Measurements from ENCODE around the gene SRSF6. TPM values are rescaled to one million over a fixed set of nuclear protein-coding genes. Genes with fewer than 3 reads are reported as not detected.

The SRSF6 gene
- total RNA-seq, 1 experiment from 2014 or later: 335 TPM

GRCh38 chr20:43507150-43508080, 49.7 kb downstream of the SRSF6 start, which contains the start of gene L3MBTL1:
TSS of gene L3MBTL1 (plus strand) at chr20:43507697. CDS start at chr20:43513504, 5,807 bp downstream.
- no peaks in the 10 kb centered on the region for H3K9me3 ChIP-seq
- intact Hi-C loops (cut with micrococcal nuclease; ENCODE audit: unreplicated experiment): no loop called here
- Mint-ChIP-seq H3K27me3 (ENCODE audit: insufficient read depth, unreplicated experiment) (peaks cover 14% of the 10 kb centered on the region), H3K4me3 (ENCODE audit: unreplicated experiment) (peak within 1 kb of the TSS; percentile 36), H3K36me3 (ENCODE audit: insufficient read depth, unreplicated experiment) (no peaks in the 10 kb centered on the region), H3K27ac (ENCODE audit: unreplicated experiment) (no peak within 1 kb of the TSS), H3K4me1 (ENCODE audit: low read depth, unreplicated experiment) (no peaks in the 10 kb centered on the region), H3K9me3 (ENCODE audit: unreplicated experiment) (no peaks in the 10 kb centered on the region)
- peak in 1 of 2 experiments; percentile 51 for DNase-seq
- BruUV-seq (replicated peaks): no TSS peak
- no peaks in the 10 kb centered on the region for H3K4me1 ChIP-seq
- TF ChIP-seq, protein P1, sequence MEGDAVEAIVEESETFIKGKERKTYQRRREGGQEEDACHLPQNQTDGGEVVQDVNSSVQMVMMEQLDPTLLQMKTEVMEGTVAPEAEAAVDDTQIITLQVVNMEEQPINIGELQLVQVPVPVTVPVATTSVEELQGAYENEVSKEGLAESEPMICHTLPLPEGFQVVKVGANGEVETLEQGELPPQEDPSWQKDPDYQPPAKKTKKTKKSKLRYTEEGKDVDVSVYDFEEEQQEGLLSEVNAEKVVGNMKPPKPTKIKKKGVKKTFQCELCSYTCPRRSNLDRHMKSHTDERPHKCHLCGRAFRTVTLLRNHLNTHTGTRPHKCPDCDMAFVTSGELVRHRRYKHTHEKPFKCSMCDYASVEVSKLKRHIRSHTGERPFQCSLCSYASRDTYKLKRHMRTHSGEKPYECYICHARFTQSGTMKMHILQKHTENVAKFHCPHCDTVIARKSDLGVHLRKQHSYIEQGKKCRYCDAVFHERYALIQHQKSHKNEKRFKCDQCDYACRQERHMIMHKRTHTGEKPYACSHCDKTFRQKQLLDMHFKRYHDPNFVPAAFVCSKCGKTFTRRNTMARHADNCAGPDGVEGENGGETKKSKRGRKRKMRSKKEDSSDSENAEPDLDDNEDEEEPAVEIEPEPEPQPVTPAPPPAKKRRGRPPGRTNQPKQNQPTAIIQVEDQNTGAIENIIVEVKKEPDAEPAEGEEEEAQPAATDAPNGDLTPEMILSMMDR (IDR thresholded peaks at IDR 0.05; ENCODE audit: insufficient read depth in 1 of 2, low read depth in 1 of 2, low read length in 1 of 2, severe bottlenecking in 1 of 2, unreplicated experiment in 1 of 2): no peak
- ChIA-PET CTCF (no interaction called here), POLR2A (interaction anchor here (0.6 kb wide), 1 partner anchor 638 kb away, joined by 4 read pairs; no protein-coding TSS in a partner anchor)
- H3K4me3 ChIP-seq (ENCODE audit: low read depth, low read length): peak within 1 kb of the TSS; percentile 35
- H3K27me3 ChIP-seq (replicated peaks; ENCODE audit: control insufficient read depth, insufficient read depth, low read length): no peaks in the 10 kb centered on the region
- H3K36me3 ChIP-seq (ENCODE audit: control insufficient read depth, insufficient read depth, low read length): no peaks in the 10 kb centered on the region

- H3K9me3 Mint-ChIP-seq (ENCODE audit: unreplicated experiment): no peaks in the 10 kb centered on the region
- no peaks in the 10 kb centered on the region for H3K36me3 Mint-ChIP-seq (ENCODE audit: insufficient read depth, unreplicated experiment)
- H3K4me3 ChIP-seq (ENCODE audit: low read depth, low read length): peak overlapping the region; percentile 35
- no peak for DNase-seq
- H3K27me3 ChIP-seq (replicated peaks; ENCODE audit: control insufficient read depth, insufficient read depth, low read length): no peaks in the 10 kb centered on the region
- H3K4me1 ChIP-seq: no peaks in the 10 kb centered on the region
- H3K9me3 ChIP-seq: no peaks in the 10 kb centered on the region
- no peak overlapping the region for H3K27ac Mint-ChIP-seq (ENCODE audit: unreplicated experiment)
- H3K36me3 ChIP-seq (ENCODE audit: control insufficient read depth, insufficient read depth, low read length): no peaks in the 10 kb centered on the region
- H3K4me1 Mint-ChIP-seq (ENCODE audit: low read depth, unreplicated experiment): no peaks in the 10 kb centered on the region
- peaks cover 12% of the 10 kb centered on the region for H3K27me3 Mint-ChIP-seq (ENCODE audit: insufficient read depth, unreplicated experiment)
- peak overlapping the region; percentile 36 for H3K4me3 Mint-ChIP-seq (ENCODE audit: unreplicated experiment)
- intact Hi-C loops (cut with micrococcal nuclease; ENCODE audit: unreplicated experiment): no loop called here
- POLR2A ChIA-PET: no interaction called here
- TF ChIP-seq, protein P1 (IDR thresholded peaks at IDR 0.05; ENCODE audit: insufficient read depth in 1 of 2, low read depth in 1 of 2, low read length in 1 of 2, severe bottlenecking in 1 of 2, unreplicated experiment in 1 of 2): no peak
- CTCF ChIA-PET: interaction anchor here (0.6 kb wide), 1 partner anchor 67 kb away, joined by 3 read pairs; no protein-coding TSS in a partner anchor
- BruUV-seq (replicated peaks): no TSS peak
These were observed 50.4 kb downstream of the SRSF6 start for GRCh38 chr20:43508106-43508505.

DNA sequence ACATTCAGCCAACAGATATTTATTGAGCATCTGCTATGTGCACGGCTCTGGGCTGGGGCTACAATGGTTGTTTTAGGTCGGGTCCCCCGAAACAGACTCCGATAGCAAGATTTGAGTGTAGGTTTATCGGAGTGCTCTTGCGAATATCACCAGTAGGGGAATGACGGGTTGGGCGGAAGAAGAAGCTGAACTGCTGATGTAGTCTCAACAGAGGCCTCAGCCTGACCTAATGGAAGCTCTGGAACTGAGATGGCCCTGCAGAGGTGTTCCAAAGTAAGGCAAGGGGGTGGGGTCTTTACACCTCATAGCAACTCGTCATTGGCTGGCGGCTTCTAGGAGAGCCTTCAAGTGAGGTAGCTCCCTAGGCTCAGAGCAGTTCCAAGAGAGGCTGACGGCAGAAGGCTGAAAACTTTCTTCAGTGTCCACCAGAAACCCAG, 50.9 kb downstream of the SRSF6 start:
- CTCF ChIA-PET: interaction anchor here (0.5 to 0.6 kb wide), 2 partner anchors 32 to 67 kb away, joined by 3 read pairs; no protein-coding TSS in a partner anchor
- POLR2A ChIA-PET: interaction anchor here (0.6 to 0.7 kb wide), 2 partner anchors 8 to 51 kb away, joined by 3 to 5 read pairs; no protein-coding TSS in a partner anchor
- Mint-ChIP-seq H3K27me3 (ENCODE audit: insufficient read depth, unreplicated experiment) (peaks cover 7% of the 10 kb centered on the region), H3K9me3 (ENCODE audit: unreplicated experiment) (no peaks in the 10 kb centered on the region), H3K4me3 (ENCODE audit: unreplicated experiment) (no peak overlapping the region), H3K36me3 (ENCODE audit: insufficient read depth, unreplicated experiment) (no peaks in the 10 kb centered on the region), H3K4me1 (ENCODE audit: low read depth, unreplicated experiment) (no peaks in the 10 kb centered on the region), H3K27ac (ENCODE audit: unreplicated experiment) (no peak overlapping the region)
- H3K4me1 ChIP-seq: no peaks in the 10 kb centered on the region
- BruUV-seq (replicated peaks): no TSS peak
- intact Hi-C loops (cut with micrococcal nuclease; ENCODE audit: unreplicated experiment): no loop called here
- H3K36me3 ChIP-seq (ENCODE audit: control insufficient read depth, insufficient read depth, low read length): no peaks in the 10 kb centered on the region
- H3K9me3 ChIP-seq: no peaks in the 10 kb centered on the region
- DNase-seq: peak; percentile 35 to 56
- H3K27me3 ChIP-seq (replicated peaks; ENCODE audit: control insufficient read depth, insufficient read depth, low read length): no peaks in the 10 kb centered on the region
- no peak overlapping the region for H3K4me3 ChIP-seq (ENCODE audit: low read depth, low read length)
- TF ChIP-seq, protein P1 (IDR thresholded peaks at IDR 0.05; ENCODE audit: insufficient read depth in 1 of 2, low read depth in 1 of 2, low read length in 1 of 2, severe bottlenecking in 1 of 2, unreplicated experiment in 1 of 2): no peak
